ENCODE measurements around the gene C20orf204. TPM values are rescaled to one million over a fixed set of nuclear protein-coding genes. Genes with fewer than 3 reads are reported as not detected.
A peak's percentile ranks its signal among the peaks of the same experiment; 100 is the strongest.

Gene C20orf204
- total RNA-seq, 2 donors from 2014 or later, result 0.52 to 3.0 TPM

GRCh38 chr20:64067733-64068307 lies 31.8 kb downstream of the C20orf204 start:
- Histone ChIP-seq H3K4me3 (no peak overlapping the region), H3K4me1 (peaks cover 19% of the 10 kb centered on the region), H3K27ac (no peak overlapping the region), H3K36me3 (replicated peaks in 1 of 2; ENCODE audit: insufficient read depth in 1 of 2, low read depth in 2 of 2) (no peaks in the 10 kb centered on the region), H3K27me3 (no peaks in the 10 kb centered on the region), H3K9me3 (no peaks in the 10 kb centered on the region)
- no peak for TF ChIP-seq CTCF (IDR thresholded peaks at IDR 0.05)
- intact Hi-C loops (cut with DNase I), result no loop called here
- ATAC-seq, result no peak
- WGBS, 2 donors, result 76 to 100% methylated on average over 2 to 11 of the region's 12 CpGs
- DNase-seq, result no peak

GRCh38 chr20:64068386-64069208 lies 32.6 kb downstream of the C20orf204 start:
- H3K4me3 ChIP-seq, result no peak overlapping the region
- no peak for TF ChIP-seq POLR2A (IDR thresholded peaks at IDR 0.05)
- no peak for TF ChIP-seq CTCF (IDR thresholded peaks at IDR 0.05)
- no peaks in the 10 kb centered on the region for H3K9me3 ChIP-seq
- peaks cover 17% of the 10 kb centered on the region for H3K4me1 ChIP-seq
- no peak for ATAC-seq
- WGBS, 2 donors, result 72 to 90% methylated on average over 2 to 12 of the region's 12 CpGs
- intact Hi-C loops (cut with DNase I), result no loop called here
- H3K36me3 ChIP-seq (replicated peaks in 1 of 2; ENCODE audit: insufficient read depth in 1 of 2, low read depth in 2 of 2), result no peaks in the 10 kb centered on the region
- no peaks in the 10 kb centered on the region for H3K27me3 ChIP-seq
- DNase-seq, result no peak
- H3K27ac ChIP-seq, result no peak overlapping the region

- Histone ChIP-seq H3K36me3 (replicated peaks in 1 of 2; ENCODE audit: insufficient read depth in 1 of 2, low read depth in 2 of 2) (no peaks in the 10 kb centered on the region), H3K27me3 (no peaks in the 10 kb centered on the region), H3K9me3 (no peaks in the 10 kb centered on the region), H3K4me3 (no peak overlapping the region), H3K27ac (no peak overlapping the region), H3K4me1 (peaks cover 10% of the 10 kb centered on the region)
- TF ChIP-seq POLR2A (IDR thresholded peaks at IDR 0.05) (no peak), CTCF (IDR thresholded peaks at IDR 0.05) (no peak)
- 86% methylated on average over 20 of the region's 20 CpGs; no CpG with 5 or more reads in 1 of the 2 donors for WGBS, 2 donors
- DNase-seq (no peak), ATAC-seq (no peak)
- intact Hi-C loops (cut with DNase I), result no loop called here
These were observed 33.2 kb downstream of the C20orf204 start for GRCh38 chr20:64069209-64069613.

- H3K9me3 ChIP-seq, result no peaks in the 10 kb centered on the region
- no peak overlapping the region for H3K27ac ChIP-seq
- peaks cover 5% of the 10 kb centered on the region for H3K4me1 ChIP-seq
- no peak for TF ChIP-seq POLR2A (IDR thresholded peaks at IDR 0.05)
- TF ChIP-seq CTCF (IDR thresholded peaks at IDR 0.05), result peak; percentile 40 to 59 (median 48)
- intact Hi-C loops (cut with DNase I), result no loop called here
- WGBS, 2 donors, result 61% methylated on average over 14 of the region's 14 CpGs; no CpG with 5 or more reads in 1 of the 2 donors
- no peak overlapping the region for H3K4me3 ChIP-seq
- no peaks in the 10 kb centered on the region for H3K27me3 ChIP-seq
- DNase-seq, result peak in 2 of 4 donors; percentile 38 to 58
- ATAC-seq, result no peak
- no peaks in the 10 kb centered on the region for H3K36me3 ChIP-seq (replicated peaks in 1 of 2; ENCODE audit: insufficient read depth in 1 of 2, low read depth in 2 of 2)
These were observed 33.7 kb downstream of the C20orf204 start for GRCh38 chr20:64069614-64070243.
